Adrenal gland (tissue), 12 donors: ENCODE data around the gene CCDC66. TPM values are rescaled to one million over a fixed set of nuclear protein-coding genes. Genes with fewer than 3 reads are reported as not detected.

ENCODE experiments used
- DNase-seq, 7 donors: peaks; one replicate each; pipeline ENCODE4 v3.0.0-alpha.2; 2019 to 2020
- H3K27ac ChIP-seq, 5 donors: fragments of 200-600 bp; sonication (generic) in 4 of 5; 1 replicate in 3 of 5; 2 replicates in 2 of 5; pipeline versions ENCODE4 v1.5.1 to v1.8.0; 2016 to 2020; ENCODE audit warnings: mild to moderate bottlenecking in 1 of 5
- H3K27me3 ChIP-seq: fragments of 200-600 bp; 2 replicates; pipeline ENCODE4 v1.8.0; 2021
- H3K36me3 ChIP-seq, 2 donors: fragments of 200-600 bp; replicated peaks in 1 of 2; 1 replicate in 1 of 2; 2 replicates in 1 of 2; pipeline versions ENCODE4 v1.5.1 to v1.8.0; 2018 to 2022
- H3K4me1 ChIP-seq, 2 donors: fragments of 200-600 bp; replicated peaks in 1 of 2; 1 replicate in 1 of 2; 2 replicates in 1 of 2; pipeline versions ENCODE4 v1.5.1 to v1.8.0; 2018 to 2021
- H3K4me3 ChIP-seq, 4 donors: fragments of 200-600 bp; sonication (generic) in 3 of 4; one replicate each; pipeline ENCODE4 v1.5.1; 2016 to 2018
- H3K9me3 ChIP-seq, 3 donors: fragments of 200-600 bp; sonication (generic) in 1 of 3; replicated peaks in 1 of 3; 1 replicate in 2 of 3; 2 replicates in 1 of 3; pipeline versions ENCODE4 v1.5.1 to v1.8.0; 2016 to 2021
- POLR2A ChIP-seq, 2 donors: fragments of 450-650 bp; IDR thresholded peaks; one replicate each; pipeline ENCODE4 v1.6.1; 2017; ENCODE audit warnings: antibody characterized with exemption in 2 of 2, mild to moderate bottlenecking in 2 of 2, moderate library complexity in 1 of 2
- WGBS, 4 donors: extraction: QIAGEN DNeasy Blood & Tissue Kit in 2 of 4; methylation state at CpG; one replicate each; pipeline versions ENCODE4 v1.1.5 to v1.1.7; 2013 to 2017; 5-methylcytosine and 5-hydroxymethylcytosine counted together
- intact Hi-C, 2 donors: fragments of 100-400 bp; cut with DNase I; formaldehyde crosslinking; loops; one replicate each; pipeline versions ENCODE4 v1.14.1 to v1.15.0; 2022 to 2023
- polyA plus RNA-seq, 3 donors: library from polyadenylated mRNA; stranded (reverse); fragments of 200-250 nt in 2 of 3; fragments of 350-450 nt in 1 of 3; fragmentation: Illumina TruSeq in 1 of 3; extraction: RNeasy Lipid Tissue Mini Kit (QIAGEN cat#74804) in 1 of 3; gene quantifications; one replicate each; pipeline ENCODE4 v1.2.3, GENCODE V29; 2013 to 2014
- total RNA-seq, 9 donors: library from RNA; depleted of rRNA in 4 of 9; stranded (reverse); fragments of >200 nt in 4 of 9; fragments of 120-200 nt in 1 of 9; fragmentation: NEBNext Ultra II Directional in 1 of 9; extraction: Animal tissue kit (Norgen Biotek cat#: 25700) in 1 of 9; gene quantifications; one replicate each; pipeline versions ENCODE4 v1.1.0 to v1.2.4, GENCODE V29; 2013 to 2023
- TF ChIP-seq, protein P1 (sequence below), 6 experiments: fragments of 450-650 bp in 4 of 6; fragments of 200-600 bp in 2 of 6; sonication (generic) in 1 of 6; IDR thresholded peaks; 1 replicate in 5 of 6; 2 replicates in 1 of 6; pipeline versions ENCODE4 v1.5.1 to v1.8.0; 2016 to 2021; ENCODE audit warnings: antibody characterized with exemption in 6 of 6, mild to moderate bottlenecking in 2 of 6, moderate library complexity in 1 of 6
- donor health status: healthy with polysubstance abuse.
- donor health status: Bipolar disorder and iron deficiency.
- donor health status: DM: yes; HTN: yes; CAD: no.
- donor health status: DM: no; HTN: no; CAD: no.
- donor health status: DM: no; HTN: no; CAD: no.
- donor health status: DM: yes; HTN: yes; CAD: no.

The CCDC66 gene
- total and polyA plus RNA-seq, 12 donors, result 6.6 to 35.9 (median 18.5) TPM

DNA sequence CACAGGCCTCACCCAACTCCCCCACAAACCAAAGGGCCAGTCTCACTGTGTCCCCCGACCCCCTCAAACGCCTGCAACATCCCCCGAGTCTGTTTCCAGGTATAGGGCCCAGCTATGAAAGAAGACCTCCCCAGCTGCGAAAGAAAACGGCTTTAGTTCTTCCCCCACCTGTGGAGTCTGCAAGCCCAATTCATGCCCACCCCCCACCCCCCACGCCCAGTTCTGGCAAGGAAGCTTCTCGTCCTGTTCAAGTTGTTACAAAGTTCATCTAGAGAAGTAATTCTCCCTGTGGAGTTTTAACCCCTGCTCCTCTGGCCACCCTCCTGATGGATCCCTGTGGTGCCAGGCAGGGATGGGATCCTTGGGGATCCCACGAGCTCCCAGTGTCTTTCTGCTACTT lies 54.4 kb downstream of the CCDC66 start:
- no peak overlapping the region for H3K27ac ChIP-seq
- DNase-seq, result no peak
- no peaks in the 10 kb centered on the region for H3K9me3 ChIP-seq
- TF ChIP-seq, protein P1, sequence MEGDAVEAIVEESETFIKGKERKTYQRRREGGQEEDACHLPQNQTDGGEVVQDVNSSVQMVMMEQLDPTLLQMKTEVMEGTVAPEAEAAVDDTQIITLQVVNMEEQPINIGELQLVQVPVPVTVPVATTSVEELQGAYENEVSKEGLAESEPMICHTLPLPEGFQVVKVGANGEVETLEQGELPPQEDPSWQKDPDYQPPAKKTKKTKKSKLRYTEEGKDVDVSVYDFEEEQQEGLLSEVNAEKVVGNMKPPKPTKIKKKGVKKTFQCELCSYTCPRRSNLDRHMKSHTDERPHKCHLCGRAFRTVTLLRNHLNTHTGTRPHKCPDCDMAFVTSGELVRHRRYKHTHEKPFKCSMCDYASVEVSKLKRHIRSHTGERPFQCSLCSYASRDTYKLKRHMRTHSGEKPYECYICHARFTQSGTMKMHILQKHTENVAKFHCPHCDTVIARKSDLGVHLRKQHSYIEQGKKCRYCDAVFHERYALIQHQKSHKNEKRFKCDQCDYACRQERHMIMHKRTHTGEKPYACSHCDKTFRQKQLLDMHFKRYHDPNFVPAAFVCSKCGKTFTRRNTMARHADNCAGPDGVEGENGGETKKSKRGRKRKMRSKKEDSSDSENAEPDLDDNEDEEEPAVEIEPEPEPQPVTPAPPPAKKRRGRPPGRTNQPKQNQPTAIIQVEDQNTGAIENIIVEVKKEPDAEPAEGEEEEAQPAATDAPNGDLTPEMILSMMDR (IDR thresholded peaks at IDR 0.05), result no peak
- TF ChIP-seq POLR2A (IDR thresholded peaks at IDR 0.05), result no peak
- no peaks in the 10 kb centered on the region for H3K4me1 ChIP-seq
- intact Hi-C loops, result no loop called here
- no peak overlapping the region for H3K4me3 ChIP-seq
- H3K36me3 ChIP-seq, result peaks cover 0 to 19% of the 10 kb centered on the region in 2 donors
- no peaks in the 10 kb centered on the region for H3K27me3 ChIP-seq
- 78 to 100% (median 88%) methylated on average over 1 to 8 of the region's 8 CpGs for WGBS, 4 donors

DNA sequence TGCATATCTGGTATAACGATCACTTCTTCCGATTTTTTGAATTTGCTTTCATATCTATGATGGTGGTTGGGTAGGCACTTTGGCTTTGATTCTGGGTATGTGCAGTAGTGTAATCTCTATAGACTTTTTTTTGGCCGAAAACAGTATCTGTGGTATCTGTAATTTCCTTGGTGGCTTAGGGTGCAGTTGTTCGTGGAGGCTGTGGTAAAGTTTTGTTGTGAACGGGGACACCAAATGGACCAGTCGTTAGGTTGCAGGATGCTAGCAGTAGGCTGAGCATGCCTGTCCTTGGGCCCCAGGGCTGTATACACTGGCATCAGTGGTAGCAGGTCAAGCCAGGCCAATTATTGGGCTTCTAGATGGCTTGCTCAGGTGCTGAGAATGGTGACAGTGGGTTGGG lies 55.2 kb downstream of the CCDC66 start:
- TF ChIP-seq POLR2A (IDR thresholded peaks at IDR 0.05), result no peak
- TF ChIP-seq, protein P1 (IDR thresholded peaks at IDR 0.05), result no peak
- Histone ChIP-seq H3K36me3 (peaks cover 0 to 26% of the 10 kb centered on the region in 2 donors), H3K4me1 (no peaks in the 10 kb centered on the region), H3K4me3 (no peak overlapping the region), H3K9me3 (no peaks in the 10 kb centered on the region), H3K27me3 (no peaks in the 10 kb centered on the region), H3K27ac (no peak overlapping the region)
- WGBS, 4 donors, result 93 to 96% (median 96%) methylated on average over 6 of the region's 6 CpGs
- peak in 1 of 7 donors; percentile 50 for DNase-seq
- intact Hi-C loops, result no loop called here

DNA sequence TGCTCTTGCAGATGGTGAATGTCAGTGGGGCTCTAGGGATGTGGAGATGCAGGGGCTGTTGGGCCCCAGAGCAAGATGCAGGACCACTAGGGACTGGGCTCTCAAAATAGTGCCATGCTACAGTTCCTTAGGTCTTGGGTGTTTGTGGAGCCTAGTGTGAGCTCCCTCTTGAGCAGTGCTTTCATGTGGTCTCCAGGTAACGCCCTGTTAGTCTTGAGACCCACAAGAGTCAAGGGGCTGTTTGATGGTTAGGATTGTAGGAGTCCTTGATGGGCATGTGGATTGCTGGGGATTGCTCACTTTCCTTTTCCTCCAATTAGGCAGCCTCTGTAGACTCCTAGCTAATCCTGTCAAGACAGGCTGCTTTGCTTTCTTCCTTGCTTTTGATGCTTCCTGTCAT lies 56.0 kb downstream of the CCDC66 start:
- DNase-seq, result no peak
- H3K4me1 ChIP-seq, result no peaks in the 10 kb centered on the region
- no peaks in the 10 kb centered on the region for H3K9me3 ChIP-seq
- TF ChIP-seq, protein P1 (IDR thresholded peaks at IDR 0.05), result no peak
- no peak for TF ChIP-seq POLR2A (IDR thresholded peaks at IDR 0.05)
- H3K27me3 ChIP-seq, result no peaks in the 10 kb centered on the region
- H3K27ac ChIP-seq, result no peak overlapping the region
- intact Hi-C loops, result no loop called here
- 96 to 100% (median 100%) methylated on average over 1 of the region's 1 CpG for WGBS, 4 donors
- H3K4me3 ChIP-seq, result no peak overlapping the region
- H3K36me3 ChIP-seq, result peaks cover 0 to 35% of the 10 kb centered on the region in 2 donors

DNA sequence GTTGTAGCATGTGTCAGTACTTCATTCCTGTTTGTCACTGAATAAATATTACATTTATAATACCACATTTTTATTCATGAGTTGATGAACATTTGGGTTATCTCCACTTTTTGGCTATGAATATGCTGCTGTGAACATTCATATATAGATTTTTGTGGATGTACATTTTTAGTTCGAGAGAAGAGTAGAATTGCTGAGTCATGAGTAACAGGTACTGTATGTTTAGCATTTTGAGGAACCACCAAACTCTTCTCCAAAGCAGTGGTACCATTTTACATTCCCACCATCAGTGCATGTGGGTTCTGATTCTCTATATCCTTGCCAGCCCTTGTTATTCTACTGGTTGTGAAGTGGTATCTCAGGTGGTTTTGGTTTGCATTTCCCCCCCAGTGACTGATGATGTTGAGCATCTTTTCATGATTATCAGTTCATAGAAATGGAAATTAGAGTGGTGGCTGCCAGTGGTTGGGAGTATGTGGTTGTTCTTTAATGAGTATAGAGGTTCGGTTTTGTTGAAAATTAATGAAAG lies 59.6 kb downstream of the CCDC66 start:
- no peak for DNase-seq
- H3K4me3 ChIP-seq, result no peak overlapping the region
- intact Hi-C loops, result no loop called here
- H3K4me1 ChIP-seq, result no peaks in the 10 kb centered on the region
- peaks cover 0 to 68% of the 10 kb centered on the region in 2 donors for H3K36me3 ChIP-seq
- H3K9me3 ChIP-seq, result no peaks in the 10 kb centered on the region
- no peak for TF ChIP-seq POLR2A (IDR thresholded peaks at IDR 0.05)
- TF ChIP-seq, protein P1 (IDR thresholded peaks at IDR 0.05), result no peak
- no peak overlapping the region for H3K27ac ChIP-seq
- no peaks in the 10 kb centered on the region for H3K27me3 ChIP-seq
- WGBS, 4 donors, result 85 to 88% (median 86%) methylated on average over 2 of the region's 2 CpGs
